Endothelial cell (in vitro differentiated cells): ENCODE data around the gene CYP4B1. TPM values are rescaled to one million over a fixed set of nuclear protein-coding genes. Genes with fewer than 3 reads are reported as not detected.

ENCODE experiments used
- DNase-seq: peaks from one replicate; pipeline ENCODE4 v3.0.0; 2021; ENCODE audit warnings: low spot score
- H3K27ac Mint-ChIP-seq: one replicate; pipeline ENCODE4 v1.8.0; 2021; ENCODE audit warnings: mixed read lengths, inconsistent platforms; ENCODE audit not compliant: unreplicated experiment
- H3K27me3 Mint-ChIP-seq: one replicate; pipeline ENCODE4 v1.8.0; 2021; ENCODE audit warnings: mild to moderate bottlenecking, moderate library complexity, mixed read lengths, inconsistent platforms; ENCODE audit not compliant: unreplicated experiment
- H3K36me3 Mint-ChIP-seq: one replicate; pipeline ENCODE4 v1.8.0; 2021; ENCODE audit warnings: mild to moderate bottlenecking, low read depth, mixed read lengths, inconsistent platforms; ENCODE audit not compliant: unreplicated experiment
- H3K4me1 Mint-ChIP-seq: one replicate; pipeline ENCODE4 v1.8.0; 2021; ENCODE audit warnings: mild to moderate bottlenecking, mixed read lengths, inconsistent platforms; ENCODE audit not compliant: unreplicated experiment
- H3K4me3 Mint-ChIP-seq: one replicate; pipeline ENCODE4 v1.8.0; 2021; ENCODE audit warnings: mild to moderate bottlenecking, mixed read lengths, inconsistent platforms; ENCODE audit not compliant: unreplicated experiment
- H3K9me3 Mint-ChIP-seq: one replicate; pipeline ENCODE4 v1.8.0; 2021; ENCODE audit warnings: mixed read lengths, inconsistent platforms; ENCODE audit not compliant: unreplicated experiment
- total RNA-seq: library from RNA; stranded (reverse); fragmentation: NEBNext Ultra II Directional; extraction: Animal tissue kit (Norgen Biotek cat#: 25700); gene quantifications from one replicate; pipeline ENCODE4 v1.2.1, GENCODE V29; 2021; ENCODE audit not compliant: unreplicated experiment
- TF ChIP-seq, protein P1 (sequence below): fragments of 200-600 bp; sonication (generic); IDR thresholded peaks from one replicate; pipeline ENCODE4 v1.5.0; 2021; ENCODE audit warnings: antibody characterized with exemption; ENCODE audit not compliant: unreplicated experiment

CYP4B1 gene
- total RNA-seq, 1 donor from 2014 or later, result not detected

DNA sequence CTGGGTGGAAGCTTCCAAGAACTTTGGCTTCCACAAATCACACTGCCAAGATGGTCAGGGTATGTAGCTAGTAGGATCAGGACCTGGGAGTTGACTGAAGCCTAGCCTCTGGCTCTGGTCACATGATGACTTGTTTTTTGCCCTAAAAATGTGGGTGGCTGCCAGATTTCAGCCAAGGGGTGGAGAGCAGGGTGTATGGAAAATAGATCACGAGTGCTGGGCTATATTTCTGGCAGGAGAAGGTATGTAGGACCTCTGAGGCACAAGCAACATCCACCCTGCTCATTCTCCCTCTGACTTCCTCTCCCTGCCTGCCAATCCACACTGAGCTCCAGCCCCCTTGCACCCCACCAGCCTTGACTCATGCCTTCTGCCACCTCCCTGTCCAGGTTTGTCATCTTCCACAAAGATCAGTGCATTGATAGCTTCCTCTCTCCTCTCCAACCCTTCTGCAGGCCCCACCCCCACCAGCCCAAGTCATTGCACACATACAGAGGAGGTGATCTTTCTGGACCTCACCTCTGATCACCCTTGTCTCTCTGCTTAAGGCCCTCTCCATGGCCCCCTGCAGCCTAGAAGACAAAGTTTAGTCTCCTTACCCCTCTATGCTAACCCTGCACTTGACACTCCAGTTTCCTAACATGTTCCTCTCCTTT is 8.3 kb upstream of the CYP4B1 start:
- TF ChIP-seq, protein P1, sequence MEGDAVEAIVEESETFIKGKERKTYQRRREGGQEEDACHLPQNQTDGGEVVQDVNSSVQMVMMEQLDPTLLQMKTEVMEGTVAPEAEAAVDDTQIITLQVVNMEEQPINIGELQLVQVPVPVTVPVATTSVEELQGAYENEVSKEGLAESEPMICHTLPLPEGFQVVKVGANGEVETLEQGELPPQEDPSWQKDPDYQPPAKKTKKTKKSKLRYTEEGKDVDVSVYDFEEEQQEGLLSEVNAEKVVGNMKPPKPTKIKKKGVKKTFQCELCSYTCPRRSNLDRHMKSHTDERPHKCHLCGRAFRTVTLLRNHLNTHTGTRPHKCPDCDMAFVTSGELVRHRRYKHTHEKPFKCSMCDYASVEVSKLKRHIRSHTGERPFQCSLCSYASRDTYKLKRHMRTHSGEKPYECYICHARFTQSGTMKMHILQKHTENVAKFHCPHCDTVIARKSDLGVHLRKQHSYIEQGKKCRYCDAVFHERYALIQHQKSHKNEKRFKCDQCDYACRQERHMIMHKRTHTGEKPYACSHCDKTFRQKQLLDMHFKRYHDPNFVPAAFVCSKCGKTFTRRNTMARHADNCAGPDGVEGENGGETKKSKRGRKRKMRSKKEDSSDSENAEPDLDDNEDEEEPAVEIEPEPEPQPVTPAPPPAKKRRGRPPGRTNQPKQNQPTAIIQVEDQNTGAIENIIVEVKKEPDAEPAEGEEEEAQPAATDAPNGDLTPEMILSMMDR, result no peak
- Mint-ChIP-seq H3K27me3 (peaks cover 4% of the 10 kb centered on the region), H3K4me3 (no peak overlapping the region), H3K9me3 (peaks cover 5% of the 10 kb centered on the region), H3K4me1 (peaks cover 9% of the 10 kb centered on the region), H3K36me3 (peaks cover 13% of the 10 kb centered on the region), H3K27ac (no peak overlapping the region)
- no peak for DNase-seq

GRCh38 chr1:46793126-46793525 is 5.7 kb upstream of the CYP4B1 start:
- peaks cover 9% of the 10 kb centered on the region for H3K4me1 Mint-ChIP-seq
- H3K36me3 Mint-ChIP-seq, result peaks cover 12% of the 10 kb centered on the region

DNA sequence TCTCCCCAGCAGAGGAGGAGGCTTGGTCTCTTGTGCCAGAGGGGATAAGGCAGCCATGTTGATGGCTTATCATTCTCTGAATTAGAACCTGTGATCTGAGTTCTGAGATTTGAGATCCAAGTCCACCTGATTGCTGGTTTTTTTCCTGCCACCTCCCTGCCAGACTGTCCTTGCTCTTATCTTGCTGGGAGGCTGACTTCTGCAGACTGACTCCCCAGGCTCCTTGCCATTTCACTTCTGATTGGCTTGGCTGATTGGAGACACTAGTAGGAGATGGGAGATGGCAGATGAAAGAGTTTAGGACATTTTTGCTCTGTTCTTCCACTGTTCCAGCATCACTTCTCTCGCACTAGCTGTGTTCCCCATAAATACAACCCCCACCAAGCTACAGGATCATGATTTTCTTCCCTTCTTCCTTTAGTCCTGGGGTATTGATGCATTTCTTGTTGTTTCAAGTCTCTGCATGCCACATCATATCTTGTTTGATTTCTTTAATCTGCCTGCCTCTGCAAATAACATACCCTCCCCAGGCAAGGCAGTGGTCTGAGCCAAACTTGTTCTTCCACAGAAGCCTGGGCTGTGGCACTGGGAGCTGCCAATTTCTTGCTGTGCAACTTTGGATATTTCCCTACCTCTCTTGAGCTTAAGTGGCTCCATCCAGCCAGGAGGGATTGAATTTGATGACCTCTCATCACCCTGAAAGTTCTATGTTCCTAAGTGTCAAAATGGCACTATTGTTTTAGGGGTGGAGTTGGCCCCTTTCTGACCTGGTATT is 963 bp upstream of the CYP4B1 start:
- H3K4me1 Mint-ChIP-seq, result no peaks in the 10 kb centered on the region
- no peaks in the 10 kb centered on the region for H3K9me3 Mint-ChIP-seq
- no peak overlapping the region for H3K27ac Mint-ChIP-seq
- DNase-seq, result no peak
- H3K36me3 Mint-ChIP-seq, result no peaks in the 10 kb centered on the region
- TF ChIP-seq, protein P1, result no peak
- no peak overlapping the region for H3K4me3 Mint-ChIP-seq
- peaks cover 1% of the 10 kb centered on the region for H3K27me3 Mint-ChIP-seq

More at GRCh38 chr1:46793126-46793525, 5.7 kb upstream of the CYP4B1 start:
- Mint-ChIP-seq H3K9me3 (peaks cover 5% of the 10 kb centered on the region), H3K4me3 (no peak overlapping the region), H3K27me3 (peaks cover 6% of the 10 kb centered on the region), H3K27ac (no peak overlapping the region)
- TF ChIP-seq, protein P1, result no peak
- DNase-seq, result no peak

DNA sequence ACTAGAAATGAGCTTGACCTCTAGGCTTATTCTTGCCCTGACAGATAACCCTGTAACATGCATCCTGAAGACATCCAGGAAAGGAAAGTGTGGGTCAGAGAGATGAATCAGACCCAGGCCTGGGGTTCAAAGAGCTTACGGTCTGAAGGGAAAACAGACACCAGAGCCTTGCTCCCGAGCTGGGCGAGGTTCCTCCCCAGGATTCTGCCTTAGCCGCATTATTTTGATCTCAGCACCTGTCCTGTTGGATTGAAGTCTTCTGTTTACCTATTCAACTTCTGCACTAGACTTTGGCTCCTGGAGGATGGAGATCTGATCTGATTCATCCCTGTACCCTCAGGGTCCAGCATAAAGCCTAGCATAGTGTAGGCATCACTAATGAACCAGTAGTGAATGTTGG is 1.9 kb downstream of the CYP4B1 start:
- H3K4me3 Mint-ChIP-seq, result no peak overlapping the region
- no peaks in the 10 kb centered on the region for H3K36me3 Mint-ChIP-seq
- H3K27ac Mint-ChIP-seq, result no peak overlapping the region
- H3K9me3 Mint-ChIP-seq, result no peaks in the 10 kb centered on the region
- TF ChIP-seq, protein P1, result no peak
- H3K27me3 Mint-ChIP-seq, result peaks cover 1% of the 10 kb centered on the region
- H3K4me1 Mint-ChIP-seq, result peaks cover 2% of the 10 kb centered on the region
- no peak for DNase-seq
